HG03060 (cell line): Measurements from ENCODE around the gene HSPA2.
"Not testable (repeated sequence)": the region's sequence is repeated elsewhere in the genome, so short reads cannot be mapped to it uniquely, and the experiment has no call there.

Source experiments
- ATAC-seq: cut with Tn5 transposase; IDR thresholded peaks from one replicate; pipeline ENCODE4 v1.9.1; 2021; ENCODE audit warnings: low read depth, moderate number of reproducible peaks; ENCODE audit not compliant: unreplicated experiment

The HSPA2 gene

GRCh38 chr14:64556526-64556925 is 16.0 kb downstream of the HSPA2 start:
- no peak for ATAC-seq

DNA sequence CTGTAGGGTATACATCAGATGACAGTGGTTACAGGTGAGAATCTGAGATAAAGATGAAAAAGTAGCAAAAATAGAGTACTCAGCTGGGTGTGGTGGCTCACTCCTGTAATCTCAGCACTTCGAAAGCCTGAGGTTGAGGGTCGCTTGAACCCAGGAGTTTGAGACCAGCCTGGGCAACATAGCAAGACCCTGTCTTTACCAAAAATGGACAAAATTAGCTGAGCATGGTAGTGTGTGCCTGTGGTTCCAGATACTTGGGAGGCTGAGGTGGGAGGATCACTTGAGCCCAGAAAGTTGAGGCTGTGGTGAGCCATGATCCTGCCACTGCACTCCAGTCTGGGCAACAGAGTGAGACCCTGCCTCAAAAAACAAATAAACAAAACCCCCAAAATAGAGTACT is 17.7 kb downstream of the HSPA2 start:
- not testable (repeated sequence) for ATAC-seq

- no peak for ATAC-seq
Measured at GRCh38 chr14:64561631-64562030, 21.1 kb downstream of the HSPA2 start.

DNA sequence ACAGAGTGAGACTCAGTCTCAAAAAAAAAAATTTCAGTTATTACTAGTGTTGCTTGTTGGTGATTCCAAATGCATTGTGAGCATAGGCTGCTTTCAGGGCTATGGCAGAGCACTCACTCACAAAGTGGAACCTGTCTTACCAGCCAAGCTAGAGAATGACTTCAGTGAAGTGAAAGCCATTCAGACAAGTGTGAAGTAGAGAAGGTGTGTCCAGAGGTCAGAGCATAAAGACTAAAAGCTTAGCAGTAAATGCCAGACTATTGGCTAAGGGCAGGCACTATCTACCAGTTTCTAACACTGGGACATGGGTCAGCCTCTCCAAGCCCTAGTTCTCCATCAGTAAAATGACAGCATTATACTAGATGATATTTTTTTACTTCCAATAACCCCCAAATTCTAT is 21.9 kb downstream of the HSPA2 start:
- ATAC-seq: no peak

GRCh38 chr14:64563696-64564095 is 23.2 kb downstream of the HSPA2 start:
- ATAC-seq: no peak

DNA sequence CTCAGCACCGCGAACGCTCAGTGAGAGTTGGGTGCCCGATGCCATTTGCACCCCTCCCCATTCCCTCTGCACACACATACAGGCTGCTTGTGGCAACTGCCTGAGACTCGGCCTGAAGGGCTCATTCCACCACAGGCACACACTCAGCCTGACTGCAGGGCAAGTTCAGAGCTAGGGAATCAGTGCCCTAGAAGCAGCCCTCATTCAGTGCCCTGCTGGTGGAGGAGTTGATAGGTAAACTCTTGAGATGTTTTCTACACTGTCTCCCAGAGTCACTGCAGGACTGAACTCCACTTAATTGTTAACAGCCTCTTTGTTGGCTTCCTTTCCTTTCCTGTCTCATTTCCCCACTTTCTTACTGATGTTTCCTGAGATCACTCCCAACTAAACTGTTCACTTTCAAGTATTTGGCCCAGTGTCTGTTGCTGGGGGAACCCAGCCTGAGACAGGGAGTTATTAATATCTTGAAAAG is 26.1 kb downstream of the HSPA2 start:
- no peak for ATAC-seq

DNA sequence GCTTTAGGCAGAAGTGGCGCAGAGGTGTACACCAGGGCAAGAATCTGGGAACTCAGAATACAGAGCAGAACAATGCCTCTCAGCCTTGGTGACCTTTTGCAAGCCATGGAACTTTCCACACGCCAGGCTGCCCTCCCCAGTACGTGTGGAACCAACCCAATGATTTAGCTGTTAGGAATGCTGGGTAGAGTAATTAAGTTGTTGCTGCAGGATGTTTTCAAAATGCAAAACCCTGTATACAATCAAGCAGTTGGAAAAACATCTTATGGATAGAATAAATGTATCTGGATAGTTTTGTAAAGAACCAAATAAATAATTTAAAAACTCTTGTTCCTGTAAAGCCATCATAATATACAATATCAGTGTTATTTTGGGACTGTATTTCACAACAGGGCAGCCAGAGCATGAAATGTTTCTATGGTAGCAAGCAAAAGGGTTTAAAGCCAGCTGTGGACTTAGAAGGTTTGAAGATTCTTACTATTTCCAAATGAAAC is 28.6 kb downstream of the HSPA2 start:
- no peak for ATAC-seq

GRCh38 chr14:64569646-64570045 is 29.1 kb downstream of the HSPA2 start:
- ATAC-seq: not testable (repeated sequence)

DNA sequence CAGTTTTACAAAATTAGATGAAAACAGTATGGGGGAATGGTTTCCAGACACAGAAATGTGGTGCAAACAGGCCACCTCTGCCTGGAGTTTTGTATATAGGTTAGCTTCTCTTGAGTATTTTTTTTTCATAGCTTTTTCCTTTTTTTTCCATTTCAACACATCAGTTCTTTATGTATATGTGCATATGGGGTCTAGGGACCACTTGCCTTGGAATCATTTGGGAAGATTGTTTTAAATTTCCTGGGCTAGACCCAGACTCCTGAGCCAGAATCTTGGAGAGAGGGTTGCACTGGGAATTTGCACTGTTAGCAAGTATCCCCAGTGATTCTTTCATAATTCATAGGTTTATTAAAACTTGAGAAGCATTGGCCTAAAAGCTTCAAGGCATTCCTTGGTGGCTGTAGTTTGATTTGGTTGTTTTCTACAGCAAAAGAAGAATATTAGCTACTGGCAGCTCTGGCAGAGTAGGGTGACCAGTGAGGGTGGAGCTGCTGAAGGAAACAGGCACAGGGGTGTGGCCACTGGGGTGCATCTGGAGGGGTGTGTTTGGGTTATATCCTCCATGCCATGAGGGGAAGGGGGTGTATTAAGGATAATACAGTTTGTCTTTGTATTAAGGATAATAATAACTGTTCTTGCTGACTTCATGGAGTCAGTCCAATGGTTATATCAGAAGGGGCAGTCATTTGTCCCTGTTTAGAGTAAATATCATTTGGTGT is 32.0 kb downstream of the HSPA2 start:
- ATAC-seq: no peak

- no peak for ATAC-seq
Measured at GRCh38 chr14:64573109-64573508, 32.6 kb downstream of the HSPA2 start.

GRCh38 chr14:64574371-64575107 is 34.0 kb downstream of the HSPA2 start:
- no peak for ATAC-seq

DNA sequence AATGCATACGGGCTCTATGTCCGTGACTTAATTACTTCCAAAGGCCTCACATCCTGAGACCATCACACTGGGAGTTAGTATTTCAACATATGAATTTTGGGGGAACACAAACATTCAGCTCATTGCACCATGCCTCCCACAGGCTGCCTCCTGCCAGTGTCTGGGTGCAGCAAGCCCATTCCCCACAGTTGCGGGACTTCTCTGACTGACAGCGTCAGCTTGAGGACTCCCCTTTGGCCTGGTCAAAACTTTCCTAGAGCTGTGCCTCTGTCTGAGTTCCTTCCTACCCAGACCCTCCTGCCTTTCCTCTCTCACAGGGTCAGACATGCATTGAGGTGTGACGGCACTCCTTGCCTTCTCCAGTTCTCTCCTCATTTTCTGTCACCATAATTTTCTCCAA is 36.7 kb downstream of the HSPA2 start:
- no peak for ATAC-seq

DNA sequence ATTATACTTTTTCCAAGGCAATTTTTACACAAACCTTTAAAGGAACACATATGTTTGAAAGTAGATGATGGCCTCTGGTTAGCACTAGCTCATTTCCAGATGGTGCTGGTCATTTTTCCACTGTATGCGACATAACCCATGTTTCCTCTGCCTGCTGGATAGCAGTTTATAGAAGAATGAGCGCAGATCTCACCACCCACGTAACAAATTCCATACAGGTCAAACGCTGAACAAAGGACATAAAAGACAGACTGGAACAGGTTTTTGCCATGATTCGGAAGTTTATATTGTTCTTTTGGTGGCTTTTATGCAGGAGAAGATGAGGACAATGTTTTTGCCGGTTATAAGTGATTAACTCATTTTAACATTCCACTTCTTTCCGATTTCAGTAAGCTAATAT is 39.9 kb downstream of the HSPA2 start:
- no peak for ATAC-seq

DNA sequence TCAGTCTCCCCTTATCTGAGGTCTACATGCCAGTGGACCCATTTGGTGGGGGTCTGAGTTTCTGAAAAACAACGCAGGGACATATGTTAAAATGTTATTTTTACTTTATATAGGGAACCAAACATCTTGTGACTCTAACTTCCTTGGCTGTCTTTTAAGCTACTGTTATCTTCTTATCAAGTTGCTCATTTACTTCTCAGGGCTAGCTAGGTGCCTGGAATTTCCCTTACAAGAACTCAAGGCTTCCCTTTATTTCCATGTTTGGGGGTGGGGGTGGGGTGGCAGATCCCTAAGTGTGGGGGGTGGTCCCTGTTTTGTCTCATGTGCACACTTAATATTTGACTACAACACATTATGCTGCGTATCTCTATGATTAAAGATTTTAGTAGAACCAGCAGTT is 40.8 kb downstream of the HSPA2 start:
- no peak for ATAC-seq

DNA sequence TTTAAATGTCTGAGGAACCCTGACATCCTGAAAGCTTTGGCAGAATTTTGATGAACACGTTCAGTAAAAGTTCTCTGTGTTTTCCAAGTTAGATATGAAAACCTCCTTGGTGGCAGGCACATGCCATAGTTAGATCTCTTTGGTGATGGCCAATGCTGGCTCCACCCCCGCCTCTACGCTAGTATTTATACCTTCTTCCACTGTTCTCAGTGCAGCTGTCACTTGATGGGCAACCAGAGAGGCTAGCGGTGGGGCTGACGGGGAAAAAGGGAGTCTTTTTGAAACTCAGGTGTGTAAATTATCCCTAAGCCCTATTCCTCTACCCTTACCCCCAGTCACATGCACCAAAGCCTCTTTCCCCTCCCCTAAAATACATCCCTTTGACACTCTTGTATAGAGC is 41.3 kb downstream of the HSPA2 start:
- ATAC-seq: no peak

DNA sequence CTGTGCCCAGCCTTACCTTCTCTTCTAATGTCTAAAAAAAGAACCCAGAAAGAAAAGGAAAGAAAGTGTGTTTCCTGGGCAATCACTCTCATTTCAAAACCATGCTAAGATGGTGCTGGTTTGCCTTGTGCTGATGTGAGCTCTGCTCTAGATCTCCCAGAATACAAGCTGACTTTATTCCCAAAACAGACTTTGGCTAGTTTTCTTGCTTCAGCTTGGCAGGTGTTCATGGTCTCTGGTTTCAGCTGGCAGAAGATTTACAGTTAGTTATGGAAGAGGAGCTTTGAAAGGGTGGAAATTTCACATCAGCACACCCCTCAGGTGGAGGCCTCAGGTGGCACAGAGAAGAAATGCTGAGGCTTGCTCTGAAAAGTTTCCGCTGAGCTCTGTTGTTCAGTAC is 43.6 kb downstream of the HSPA2 start:
- no peak for ATAC-seq

GRCh38 chr14:64591809-64592208 is 51.3 kb downstream of the HSPA2 start:
- ATAC-seq: no peak
